ENCODE measurements around the gene GULP1.

GRCh38 chr2:188388831-188389230 lies 97.2 kb downstream of the GULP1 start:
- TF ChIP-seq POLR2A (IDR thresholded peaks at IDR 0.05; ENCODE audit: low read depth, low read length) (no peak), ELK1 (IDR thresholded peaks at IDR 0.05; ENCODE audit: borderline replicate concordance, low read depth, low read length) (no peak), CHD1 (IDR thresholded peaks at IDR 0.05; ENCODE audit: low read depth, low read length) (no peak), RAD21 (IDR thresholded peaks at IDR 0.05; ENCODE audit: low read length) (no peak), CTCF (conservative IDR thresholded peaks at IDR 0.05; ENCODE audit: low read depth, low read length) (no peak)
